Urothelium cell line (cell line): ENCODE data around the gene NEUROG1.
"Not testable (repeated sequence)": the region's sequence is repeated elsewhere in the genome, so short reads cannot be mapped to it uniquely, and the experiment has no call there.

Source experiments
- DNase-seq: peaks from one replicate; pipeline ENCODE4 v3.0.0; 2011; ENCODE audit warnings: low spot score, mixed read lengths
- FAIRE-seq: peaks from 2 replicates; lab custom pipeline; 2011; peaks lifted over from hg19 to GRCh38; lab: Jason Lieb, UNC

Gene NEUROG1

DNA sequence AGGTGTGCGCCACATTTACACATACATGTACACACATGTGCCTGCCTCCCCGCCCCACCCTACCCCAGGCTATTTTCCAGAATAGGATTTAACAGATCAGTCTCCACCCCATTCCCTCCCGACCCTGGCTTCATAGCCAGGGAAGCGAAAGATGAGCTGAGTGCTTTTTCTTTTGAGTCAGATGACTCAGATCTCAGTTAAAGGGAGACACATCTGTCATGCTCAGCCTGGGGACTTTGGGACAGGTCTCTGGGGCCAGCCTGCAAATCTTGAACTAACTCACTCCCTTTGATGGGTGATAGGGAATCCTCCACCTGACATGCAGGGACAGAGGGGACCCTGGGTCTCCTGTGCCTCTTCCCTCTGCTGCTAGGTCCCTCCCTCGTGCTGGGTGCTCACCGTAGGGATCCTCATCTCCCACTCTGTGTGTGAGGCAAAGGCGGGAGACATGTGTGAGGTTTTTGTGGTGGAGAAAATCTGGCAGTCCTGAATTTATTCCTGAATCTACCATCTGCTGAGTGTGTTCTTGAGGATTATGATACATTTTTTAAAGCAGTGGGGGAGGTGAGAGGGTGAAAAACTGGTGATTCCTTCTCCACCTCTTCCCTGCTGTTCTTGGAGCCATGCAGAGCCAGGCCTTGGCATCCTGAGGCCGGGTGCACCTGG lies 37.7 kb downstream of the NEUROG1 start:
- FAIRE-seq (no peak), DNase-seq (no peak)

- DNase-seq, FAIRE-seq: not testable (repeated sequence)
Observed at GRCh38 chr5:135495531-135495930, 40.2 kb downstream of the NEUROG1 start.

GRCh38 chr5:135494196-135494595 lies 41.6 kb downstream of the NEUROG1 start:
- DNase-seq (no peak), FAIRE-seq (no peak)

- DNase-seq = peak; percentile 70
- peak; percentile 30 for FAIRE-seq
Observed at GRCh38 chr5:135493406-135494180, 42.2 kb downstream of the NEUROG1 start.

DNA sequence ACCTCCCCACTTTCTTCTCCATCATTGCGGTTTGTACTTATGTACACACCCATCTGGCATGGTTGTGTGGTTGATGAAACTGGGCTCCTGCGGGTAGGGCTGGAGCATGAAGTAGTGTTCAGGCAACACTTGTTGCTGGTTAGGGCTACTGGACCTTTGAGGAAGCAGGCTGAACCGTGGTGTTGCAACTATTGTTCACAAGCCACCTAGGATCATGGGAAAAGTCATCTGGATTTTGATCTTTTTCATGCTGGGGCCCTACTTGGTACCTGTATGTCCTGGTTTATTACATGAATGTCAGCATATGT lies 43.5 kb downstream of the NEUROG1 start:
- no peak for DNase-seq
- no peak for FAIRE-seq

GRCh38 chr5:135491552-135492318 lies 44.0 kb downstream of the NEUROG1 start:
- DNase-seq (peak; percentile 20), FAIRE-seq (no peak)

DNA sequence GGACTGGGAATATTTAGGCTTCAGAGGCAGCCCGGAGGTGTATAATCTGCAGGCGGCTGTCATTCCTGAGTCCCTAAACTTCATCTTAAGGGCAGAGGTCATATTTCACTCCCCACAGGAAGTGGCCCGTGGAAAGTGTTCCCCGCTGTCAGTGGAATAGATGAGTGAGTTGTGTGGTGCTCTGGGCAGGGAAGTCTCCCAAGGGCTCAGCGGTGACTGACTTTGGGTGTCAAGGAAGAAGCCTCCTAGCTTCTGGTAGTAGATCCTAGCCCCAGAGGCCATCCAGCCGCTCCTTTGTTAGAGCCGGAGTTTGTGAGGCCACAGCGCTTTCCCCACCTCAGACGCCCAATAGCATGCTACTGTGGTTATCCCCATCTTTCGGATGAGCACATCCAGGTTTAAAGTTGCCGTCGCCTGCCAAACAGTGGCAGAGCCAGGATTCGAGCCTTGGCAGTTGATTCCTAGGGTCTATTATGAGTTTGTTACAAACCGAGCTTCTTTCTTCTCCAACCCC lies 44.7 kb downstream of the NEUROG1 start:
- DNase-seq = no peak

GRCh38 chr5:135490245-135491037 lies 45.3 kb downstream of the NEUROG1 start:
- FAIRE-seq = no peak
- DNase-seq = no peak

More for the DNA sequence above, 44.7 kb downstream of the NEUROG1 start:
- no peak for FAIRE-seq

DNA sequence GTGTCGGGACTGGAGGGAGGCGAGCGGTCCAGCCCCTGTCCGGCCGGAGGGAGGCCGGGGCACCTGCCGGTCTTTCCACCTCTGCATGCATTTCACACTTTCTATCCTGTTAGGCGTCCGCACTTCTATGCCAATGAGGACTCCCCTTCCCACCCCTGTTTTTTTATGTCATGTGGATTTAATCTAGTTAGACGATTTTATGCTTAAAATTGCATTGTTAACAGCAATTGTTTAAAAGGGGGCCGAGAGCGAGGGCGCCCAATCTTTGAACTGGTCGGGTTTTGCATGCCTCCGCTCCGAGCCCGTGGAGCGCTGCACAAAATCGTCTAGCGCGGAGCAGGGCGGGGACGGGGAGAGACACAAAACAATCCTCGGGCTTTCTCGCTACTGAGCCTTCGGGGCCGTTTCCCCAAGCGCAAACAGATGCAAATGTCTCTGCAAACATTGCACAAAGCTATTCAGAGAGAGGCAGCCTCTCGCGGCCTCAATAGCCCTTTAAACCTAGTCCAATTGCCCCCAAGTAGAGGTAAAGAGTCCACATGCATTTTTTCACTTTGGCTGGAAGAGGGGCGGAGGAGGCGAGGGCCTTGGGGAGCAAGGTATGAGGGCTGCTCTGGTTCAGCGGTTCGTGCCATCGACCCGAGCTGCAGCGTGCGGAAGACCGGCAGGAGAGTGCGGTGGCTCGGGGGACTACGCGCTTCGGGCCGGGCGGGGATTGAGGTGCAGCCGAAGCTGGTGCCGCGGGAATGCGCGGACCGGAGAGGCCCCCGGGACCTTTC lies 46.1 kb downstream of the NEUROG1 start:
- no peak for FAIRE-seq
- no peak for DNase-seq

- no peak for FAIRE-seq
- peak; percentile 81 for DNase-seq
Observed at GRCh38 chr5:135488727-135489465, 46.9 kb downstream of the NEUROG1 start.

DNA sequence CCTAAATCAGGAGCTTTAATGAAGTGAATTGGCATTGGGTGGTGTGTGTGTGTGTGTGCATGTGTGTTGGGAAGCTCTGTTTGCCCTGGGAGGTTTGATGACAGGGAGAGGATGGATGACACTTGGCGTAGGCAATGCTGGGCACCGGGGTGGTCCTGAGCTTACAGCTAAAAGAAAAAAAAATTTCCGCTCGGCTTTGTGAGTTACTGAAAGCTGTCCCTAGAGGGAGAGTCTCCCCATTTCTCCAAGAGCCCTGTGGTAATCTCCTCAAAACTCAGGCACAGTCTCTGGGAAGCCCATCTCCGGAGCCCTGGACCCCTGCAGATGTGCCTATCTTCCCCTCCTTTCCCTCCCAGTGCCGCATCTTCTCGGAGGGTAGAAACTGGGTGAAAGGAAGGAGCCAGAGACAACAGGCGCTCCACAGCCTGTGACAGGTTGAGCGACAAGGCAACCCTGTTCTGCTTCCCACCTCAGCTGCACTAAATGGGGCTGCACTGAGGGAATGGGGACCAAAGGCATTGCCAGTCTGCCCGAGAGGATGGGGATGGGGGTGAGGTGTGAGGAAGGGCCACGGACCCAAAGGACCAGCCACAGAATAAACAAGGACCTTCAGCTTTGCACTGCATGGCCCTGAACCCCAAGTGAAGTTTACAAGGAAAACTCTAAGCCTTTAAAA lies 47.8 kb downstream of the NEUROG1 start:
- DNase-seq (no peak), FAIRE-seq (no peak)

DNA sequence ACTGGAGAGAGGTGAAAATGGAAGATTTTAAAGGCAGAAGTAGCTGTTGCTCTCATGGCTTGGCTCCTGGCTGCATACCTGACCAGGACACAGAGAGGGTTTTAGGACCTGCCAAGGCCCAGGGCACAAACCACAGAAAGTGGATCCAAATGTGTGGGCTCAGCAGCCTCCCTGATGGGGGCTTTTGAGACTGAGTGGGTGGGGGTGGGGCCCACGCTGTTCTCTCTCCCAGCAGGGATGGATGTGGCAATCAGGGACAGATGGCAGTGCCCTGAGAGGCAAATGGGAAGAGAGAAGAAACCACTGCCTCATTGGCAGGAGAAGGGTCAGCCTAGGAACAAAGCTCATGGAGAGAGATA lies 48.7 kb downstream of the NEUROG1 start:
- DNase-seq (no peak), FAIRE-seq (no peak)

GRCh38 chr5:135486131-135487036 lies 49.4 kb downstream of the NEUROG1 start:
- DNase-seq = no peak
- FAIRE-seq = no peak

GRCh38 chr5:135484674-135485086 lies 51.1 kb downstream of the NEUROG1 start:
- FAIRE-seq (no peak), DNase-seq (no peak)
